ENCODE results near the gene RIMKLA. TPM values are rescaled to one million over a fixed set of nuclear protein-coding genes. Genes with fewer than 3 reads are reported as not detected.

Gene RIMKLA
- total RNA-seq, 1 donor = 0.09 TPM

DNA sequence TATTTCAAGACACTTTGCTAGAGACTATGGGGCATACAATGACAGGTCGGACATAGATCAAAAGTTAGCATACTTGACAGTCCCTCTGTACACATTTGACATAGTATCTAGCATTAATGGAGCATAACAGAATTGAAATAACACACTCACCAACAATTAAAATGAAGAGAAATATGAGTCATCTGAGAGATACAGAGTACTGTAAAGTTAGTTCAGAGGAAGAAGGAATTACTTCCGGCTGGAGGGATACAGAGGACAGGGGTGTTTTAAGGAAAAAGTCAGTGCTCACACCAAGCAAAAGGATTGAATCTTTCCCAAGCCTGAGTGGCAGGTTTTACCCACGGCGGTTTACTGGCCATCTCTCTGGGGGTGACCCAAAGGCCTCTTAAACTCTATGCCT is 72.8 kb downstream of the RIMKLA start:
- no peak overlapping the region for H3K4me3 ChIP-seq (ENCODE audit: low read depth, low read length)
- TF ChIP-seq, protein P1, sequence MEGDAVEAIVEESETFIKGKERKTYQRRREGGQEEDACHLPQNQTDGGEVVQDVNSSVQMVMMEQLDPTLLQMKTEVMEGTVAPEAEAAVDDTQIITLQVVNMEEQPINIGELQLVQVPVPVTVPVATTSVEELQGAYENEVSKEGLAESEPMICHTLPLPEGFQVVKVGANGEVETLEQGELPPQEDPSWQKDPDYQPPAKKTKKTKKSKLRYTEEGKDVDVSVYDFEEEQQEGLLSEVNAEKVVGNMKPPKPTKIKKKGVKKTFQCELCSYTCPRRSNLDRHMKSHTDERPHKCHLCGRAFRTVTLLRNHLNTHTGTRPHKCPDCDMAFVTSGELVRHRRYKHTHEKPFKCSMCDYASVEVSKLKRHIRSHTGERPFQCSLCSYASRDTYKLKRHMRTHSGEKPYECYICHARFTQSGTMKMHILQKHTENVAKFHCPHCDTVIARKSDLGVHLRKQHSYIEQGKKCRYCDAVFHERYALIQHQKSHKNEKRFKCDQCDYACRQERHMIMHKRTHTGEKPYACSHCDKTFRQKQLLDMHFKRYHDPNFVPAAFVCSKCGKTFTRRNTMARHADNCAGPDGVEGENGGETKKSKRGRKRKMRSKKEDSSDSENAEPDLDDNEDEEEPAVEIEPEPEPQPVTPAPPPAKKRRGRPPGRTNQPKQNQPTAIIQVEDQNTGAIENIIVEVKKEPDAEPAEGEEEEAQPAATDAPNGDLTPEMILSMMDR (IDR thresholded peaks at IDR 0.05; ENCODE audit: insufficient read depth, low read length) = no peak
- DNase-seq (ENCODE audit: low read depth) = no peak

DNA sequence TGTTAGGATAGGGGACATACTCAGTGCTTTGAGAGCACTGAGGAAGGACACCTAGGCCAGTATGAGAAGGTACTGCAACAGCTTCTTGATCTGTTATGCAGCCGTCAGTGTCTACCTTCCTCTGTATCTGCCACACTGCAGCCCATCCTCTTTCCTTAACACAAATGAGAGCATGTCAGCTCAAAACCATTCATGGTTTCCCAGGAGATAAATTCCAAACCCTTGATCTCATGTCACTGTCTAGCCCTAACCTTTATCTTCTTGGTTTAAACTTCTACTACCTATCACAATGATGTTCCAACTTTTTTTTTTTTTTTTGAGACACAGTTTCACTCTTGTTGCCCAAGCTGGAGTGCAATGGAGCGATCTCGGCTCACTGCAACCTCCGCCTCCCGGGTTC is 73.8 kb downstream of the RIMKLA start:
- TF ChIP-seq, protein P1 (IDR thresholded peaks at IDR 0.05; ENCODE audit: insufficient read depth, low read length) = no peak
- no peak for DNase-seq (ENCODE audit: low read depth)

DNA sequence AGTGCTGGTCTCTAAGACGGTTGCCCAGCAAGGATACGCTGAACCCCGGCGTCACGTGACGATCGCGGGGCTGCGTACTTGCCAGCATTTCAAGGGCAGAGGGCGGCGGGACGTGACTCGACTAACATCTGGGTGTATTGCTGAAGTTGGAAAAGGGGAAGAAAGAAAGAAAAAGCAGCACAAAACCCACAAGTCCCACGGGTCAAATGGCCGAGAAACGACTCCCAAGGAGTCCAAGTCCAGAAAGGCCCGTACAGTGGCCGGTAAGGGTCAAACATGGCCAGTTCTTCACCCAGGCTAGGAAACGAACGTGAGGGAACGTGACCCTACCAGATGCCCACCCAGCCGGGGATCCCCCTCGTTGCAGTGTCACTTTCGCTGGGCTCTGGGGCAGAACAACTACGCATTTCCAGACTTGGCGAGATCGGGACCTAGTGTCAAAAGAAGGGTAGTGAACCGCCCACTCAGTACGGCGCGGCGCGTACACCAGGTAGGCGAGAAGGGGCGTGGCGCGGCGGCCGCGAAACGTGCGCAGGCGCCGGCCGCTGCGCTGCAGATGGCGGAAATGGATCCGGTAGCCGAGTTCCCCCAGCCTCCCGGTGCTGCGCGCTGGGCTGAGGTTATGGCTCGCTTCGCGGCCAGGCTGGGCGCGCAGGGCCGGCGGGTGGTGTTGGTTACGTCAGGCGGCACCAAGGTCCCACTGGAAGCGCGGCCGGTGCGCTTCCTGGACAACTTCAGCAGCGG is 75.6 kb downstream of the RIMKLA start, which contains the start of the genes PPCS and ZMYND12:
PPCS (plus strand) TSS at position 534 of the 744 bp plus-strand sequence; CDS start at position 557, 23 bp downstream.
ZMYND12 (minus strand) TSS at position 13 of the 744 bp plus-strand sequence. CDS start 25 bp downstream, outside the sequence.
- TF ChIP-seq, protein P1 (IDR thresholded peaks at IDR 0.05; ENCODE audit: insufficient read depth, low read length) = peak; percentile 7
- H3K4me3 ChIP-seq (ENCODE audit: low read depth, low read length) = peak within 1 kb of the TSS; percentile 78
- peak; percentile 89 for DNase-seq (ENCODE audit: low read depth)

More for the DNA sequence above, 73.8 kb downstream of the RIMKLA start:
- no peak overlapping the region for H3K4me3 ChIP-seq (ENCODE audit: low read depth, low read length)

DNA sequence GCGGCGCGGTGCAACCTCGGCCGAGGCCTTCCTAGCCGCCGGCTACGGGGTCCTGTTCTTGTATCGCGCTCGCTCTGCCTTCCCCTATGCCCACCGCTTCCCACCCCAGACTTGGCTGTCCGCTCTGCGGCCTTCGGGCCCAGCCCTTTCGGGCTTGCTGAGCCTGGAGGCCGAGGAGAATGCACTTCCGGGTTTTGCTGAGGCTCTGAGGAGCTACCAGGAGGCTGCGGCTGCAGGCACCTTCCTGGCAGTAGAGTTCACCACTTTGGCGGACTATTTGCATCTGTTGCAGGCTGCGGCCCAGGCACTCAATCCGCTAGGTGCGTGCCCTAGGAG is 76.1 kb downstream of the RIMKLA start:
- TF ChIP-seq, protein P1 (IDR thresholded peaks at IDR 0.05; ENCODE audit: insufficient read depth, low read length) = no peak
- peak overlapping the region; percentile 78 for H3K4me3 ChIP-seq (ENCODE audit: low read depth, low read length)
- peak; percentile 61 for DNase-seq (ENCODE audit: low read depth)

DNA sequence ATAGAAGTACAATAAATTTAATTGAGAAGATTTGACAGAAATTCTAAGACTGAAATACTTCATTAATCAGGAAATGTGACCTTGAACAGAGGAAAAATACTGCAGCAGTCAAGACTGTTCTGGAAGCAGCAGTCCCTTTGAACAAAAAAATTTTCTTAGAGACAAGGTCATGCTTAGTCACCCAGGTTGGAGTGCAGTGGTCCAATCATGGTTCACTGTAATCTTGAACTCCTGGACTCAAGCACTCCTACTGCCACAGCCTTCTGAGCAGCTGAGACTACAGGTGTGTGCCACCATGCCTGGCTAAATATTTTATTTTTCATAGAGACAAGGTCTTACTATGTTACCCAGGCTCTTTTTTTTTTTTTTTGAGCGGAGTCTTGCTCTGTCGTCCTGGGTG is 80.6 kb downstream of the RIMKLA start:
- no peak for DNase-seq (ENCODE audit: low read depth)
- H3K4me3 ChIP-seq (ENCODE audit: low read depth, low read length) = no peak overlapping the region

DNA sequence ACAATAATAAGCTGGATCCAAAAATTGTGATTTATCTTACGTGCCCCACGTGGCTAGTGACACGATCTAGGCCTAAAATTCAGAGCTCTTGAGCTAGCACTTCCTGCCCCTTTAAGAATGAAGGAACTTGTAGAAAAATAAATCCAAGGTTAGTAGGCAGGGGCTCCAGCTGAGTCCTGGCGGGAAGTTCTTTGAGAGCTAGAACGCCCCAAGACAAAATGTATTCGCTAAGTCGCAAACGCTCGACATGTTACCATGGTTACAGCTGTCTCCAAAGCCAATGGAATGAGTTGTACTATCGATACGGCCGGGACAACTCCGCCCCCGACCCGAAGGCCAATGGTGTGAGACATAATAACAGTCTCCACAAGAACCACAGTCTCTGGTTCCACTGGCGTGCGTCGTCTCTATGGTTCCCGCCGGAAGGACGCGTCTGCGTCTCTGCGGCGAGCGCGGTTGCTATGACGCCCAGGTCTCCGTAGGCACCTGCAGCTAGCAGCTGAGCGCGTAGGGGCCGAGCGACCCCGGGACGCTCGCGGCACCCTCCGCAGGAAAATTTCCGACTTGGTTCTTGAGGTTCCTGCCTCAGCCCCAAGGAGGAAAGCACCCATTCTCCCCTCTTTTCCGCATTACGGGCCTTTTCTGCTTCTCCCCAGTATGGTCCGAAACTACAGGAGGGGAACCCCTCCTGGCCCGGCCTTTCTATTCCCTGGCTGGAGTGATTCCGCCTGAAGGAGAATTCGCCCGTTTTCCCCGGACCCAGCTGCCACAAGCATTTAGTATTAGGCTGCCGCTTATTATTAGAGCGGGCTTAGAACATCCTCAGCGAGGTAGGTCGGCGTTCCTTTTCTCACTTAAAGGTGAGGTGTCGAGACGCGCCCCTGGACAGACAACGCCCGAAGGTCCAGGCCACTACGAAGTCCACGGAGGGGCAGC is 82.5 kb downstream of the RIMKLA start, which contains the start of gene CCDC30:
CCDC30 (plus strand) TSS at position 459 of the 936 bp plus-strand sequence. CDS start 17,266 bp downstream, outside the sequence.
- TF ChIP-seq, protein P1 (IDR thresholded peaks at IDR 0.05; ENCODE audit: insufficient read depth, low read length) = no peak
- DNase-seq (ENCODE audit: low read depth) = peak; percentile 98
- H3K4me3 ChIP-seq (ENCODE audit: low read depth, low read length) = peak within 1 kb of the TSS; percentile 82

More for the DNA sequence above, 80.6 kb downstream of the RIMKLA start:
- TF ChIP-seq, protein P1 (IDR thresholded peaks at IDR 0.05; ENCODE audit: insufficient read depth, low read length) = no peak
